C4-2B (cell line): ENCODE results near the gene CNTN6.
A peak's percentile ranks its signal among the peaks of the same experiment; 100 is the strongest.

Source experiments
- ZFX ChIP-seq: fragments of 450-650 bp; IDR thresholded peaks from 2 replicates; pipeline ENCODE4 v1.6.1; 2017
- TF ChIP-seq, protein P1 (sequence below): fragments of 450-650 bp; conservative IDR thresholded peaks from 2 replicates; pipeline ENCODE4 v1.5.1; 2017; ENCODE audit warnings: mild to moderate bottlenecking

DNA sequence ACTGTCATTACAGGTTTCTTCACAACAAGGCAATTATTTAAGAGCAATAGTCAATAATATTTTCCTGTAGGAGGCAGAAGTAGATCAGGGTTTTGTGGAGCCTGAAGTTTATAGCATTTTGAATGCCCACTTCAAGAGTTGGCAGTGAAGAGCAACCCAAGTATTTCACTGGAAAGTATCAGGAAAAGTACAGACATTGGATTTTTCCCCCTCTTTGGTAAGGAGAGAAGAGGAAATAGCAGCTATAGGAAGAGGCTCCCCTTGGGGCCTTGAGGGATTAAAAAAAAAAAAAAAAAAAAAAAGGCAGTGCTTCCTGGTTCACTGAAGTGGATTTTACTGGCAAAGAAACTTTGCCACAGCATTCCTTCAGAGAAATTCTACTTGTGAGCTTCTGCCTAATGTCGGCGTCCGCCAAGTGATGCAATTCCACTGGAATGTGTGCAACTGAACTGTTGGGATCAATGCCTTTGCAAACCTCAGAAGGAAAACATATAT is 5.7 kb upstream of the CNTN6 start:
- TF ChIP-seq, protein P1, sequence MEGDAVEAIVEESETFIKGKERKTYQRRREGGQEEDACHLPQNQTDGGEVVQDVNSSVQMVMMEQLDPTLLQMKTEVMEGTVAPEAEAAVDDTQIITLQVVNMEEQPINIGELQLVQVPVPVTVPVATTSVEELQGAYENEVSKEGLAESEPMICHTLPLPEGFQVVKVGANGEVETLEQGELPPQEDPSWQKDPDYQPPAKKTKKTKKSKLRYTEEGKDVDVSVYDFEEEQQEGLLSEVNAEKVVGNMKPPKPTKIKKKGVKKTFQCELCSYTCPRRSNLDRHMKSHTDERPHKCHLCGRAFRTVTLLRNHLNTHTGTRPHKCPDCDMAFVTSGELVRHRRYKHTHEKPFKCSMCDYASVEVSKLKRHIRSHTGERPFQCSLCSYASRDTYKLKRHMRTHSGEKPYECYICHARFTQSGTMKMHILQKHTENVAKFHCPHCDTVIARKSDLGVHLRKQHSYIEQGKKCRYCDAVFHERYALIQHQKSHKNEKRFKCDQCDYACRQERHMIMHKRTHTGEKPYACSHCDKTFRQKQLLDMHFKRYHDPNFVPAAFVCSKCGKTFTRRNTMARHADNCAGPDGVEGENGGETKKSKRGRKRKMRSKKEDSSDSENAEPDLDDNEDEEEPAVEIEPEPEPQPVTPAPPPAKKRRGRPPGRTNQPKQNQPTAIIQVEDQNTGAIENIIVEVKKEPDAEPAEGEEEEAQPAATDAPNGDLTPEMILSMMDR, result peak; percentile 26
- no peak for TF ChIP-seq ZFX
